Gastrocnemius medialis (tissue), 4 donors: ENCODE results near the gene PSMD2.

Source experiments
- POLR2A ChIP-seq, 2 donors: fragments of 450-650 bp; IDR thresholded peaks; one replicate each; pipeline ENCODE4 v1.6.1; 2017; ENCODE audit warnings: antibody characterized with exemption in 2 of 2, mild to moderate bottlenecking in 2 of 2, moderate library complexity in 2 of 2
- TF ChIP-seq, protein P1 (sequence below), 5 experiments: fragments of 450-650 bp in 3 of 5; fragments of 200-600 bp in 2 of 5; sonication (generic) in 2 of 5; IDR thresholded peaks in 4 of 5; conservative IDR thresholded peaks in 1 of 5; 1 replicate in 4 of 5; 2 replicates in 1 of 5; pipeline ENCODE4 v1.5.1; 2016 to 2019; ENCODE audit warnings: antibody characterized with exemption in 5 of 5, mild to moderate bottlenecking in 3 of 5, moderate library complexity in 3 of 5

DNA sequence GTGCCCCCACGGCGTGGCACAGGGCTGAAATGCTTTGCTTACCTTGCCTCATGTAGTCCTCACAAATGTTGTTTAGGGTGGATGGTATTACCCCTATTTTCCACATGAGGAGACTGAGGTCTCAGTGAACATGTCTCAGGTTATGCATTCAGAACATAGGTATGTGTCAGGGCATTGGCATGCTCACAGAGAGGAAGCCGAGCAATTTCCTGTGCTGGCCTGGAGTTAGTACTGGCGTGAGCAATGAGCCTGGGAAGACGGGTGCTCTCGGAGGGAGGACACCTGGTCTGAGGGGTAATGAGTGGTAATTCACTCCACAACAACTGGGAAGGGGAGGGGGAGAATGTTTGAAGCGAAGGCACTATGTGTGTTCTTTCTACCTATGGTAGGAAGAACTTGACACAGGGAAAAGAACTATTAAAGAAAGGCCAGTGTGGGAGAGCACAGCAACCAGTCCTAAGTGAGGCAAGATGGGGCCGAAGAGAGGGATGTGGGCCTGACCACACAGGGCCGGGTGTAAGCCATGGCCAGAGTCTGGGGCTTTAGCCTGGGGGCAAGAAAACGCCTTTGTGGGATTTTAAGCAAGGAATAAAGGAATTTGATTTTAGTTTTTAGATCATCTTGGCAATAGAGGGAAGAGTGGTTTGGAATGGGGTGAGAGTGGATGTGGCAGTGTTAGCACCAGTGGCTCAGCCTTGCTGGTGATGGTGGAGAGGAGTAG is 33.5 kb downstream of the PSMD2 start:
- TF ChIP-seq, protein P1, sequence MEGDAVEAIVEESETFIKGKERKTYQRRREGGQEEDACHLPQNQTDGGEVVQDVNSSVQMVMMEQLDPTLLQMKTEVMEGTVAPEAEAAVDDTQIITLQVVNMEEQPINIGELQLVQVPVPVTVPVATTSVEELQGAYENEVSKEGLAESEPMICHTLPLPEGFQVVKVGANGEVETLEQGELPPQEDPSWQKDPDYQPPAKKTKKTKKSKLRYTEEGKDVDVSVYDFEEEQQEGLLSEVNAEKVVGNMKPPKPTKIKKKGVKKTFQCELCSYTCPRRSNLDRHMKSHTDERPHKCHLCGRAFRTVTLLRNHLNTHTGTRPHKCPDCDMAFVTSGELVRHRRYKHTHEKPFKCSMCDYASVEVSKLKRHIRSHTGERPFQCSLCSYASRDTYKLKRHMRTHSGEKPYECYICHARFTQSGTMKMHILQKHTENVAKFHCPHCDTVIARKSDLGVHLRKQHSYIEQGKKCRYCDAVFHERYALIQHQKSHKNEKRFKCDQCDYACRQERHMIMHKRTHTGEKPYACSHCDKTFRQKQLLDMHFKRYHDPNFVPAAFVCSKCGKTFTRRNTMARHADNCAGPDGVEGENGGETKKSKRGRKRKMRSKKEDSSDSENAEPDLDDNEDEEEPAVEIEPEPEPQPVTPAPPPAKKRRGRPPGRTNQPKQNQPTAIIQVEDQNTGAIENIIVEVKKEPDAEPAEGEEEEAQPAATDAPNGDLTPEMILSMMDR (IDR thresholded peaks at IDR 0.05 in 4 of 5, conservative IDR thresholded peaks at IDR 0.05 in 1 of 5): no peak
- no peak for TF ChIP-seq POLR2A (IDR thresholded peaks at IDR 0.05)
